ENCODE results near the gene MAP3K13.
A peak's percentile ranks its signal among the peaks of the same experiment; 100 is the strongest.

Gene MAP3K13

DNA sequence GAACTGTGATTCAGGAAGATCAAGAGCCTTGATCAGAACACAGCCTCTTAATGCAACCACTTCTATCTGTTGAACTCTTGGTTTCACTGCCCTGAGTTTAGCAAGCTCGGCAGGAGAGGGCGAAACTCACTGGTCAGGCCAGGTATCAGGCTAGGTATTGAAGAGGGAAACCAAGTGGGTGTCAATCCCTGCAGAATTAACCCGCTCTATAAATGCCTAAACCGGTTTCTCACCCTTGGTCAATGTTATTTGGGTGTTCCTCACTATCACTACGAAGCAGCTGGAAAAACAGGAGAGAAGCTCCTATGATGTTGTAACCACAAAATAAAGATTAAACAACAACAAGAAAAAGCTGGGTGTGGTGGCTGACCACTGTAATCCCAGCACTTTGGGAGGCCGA is 165.6 kb downstream of the MAP3K13 start:
- in situ Hi-C loops (cut with HindIII; ENCODE audit: low pct_ligation_motif_present, low pct_unique_long_range_greater_than_20kb, low sequenced_read_pairs) = no loop called here
- DNase-seq = no peak

- no peak for DNase-seq
- in situ Hi-C loops (cut with HindIII; ENCODE audit: low pct_ligation_motif_present, low pct_unique_long_range_greater_than_20kb, low sequenced_read_pairs) = no loop called here
Measured at GRCh38 chr3:185530856-185531255, 167.9 kb downstream of the MAP3K13 start.

DNA sequence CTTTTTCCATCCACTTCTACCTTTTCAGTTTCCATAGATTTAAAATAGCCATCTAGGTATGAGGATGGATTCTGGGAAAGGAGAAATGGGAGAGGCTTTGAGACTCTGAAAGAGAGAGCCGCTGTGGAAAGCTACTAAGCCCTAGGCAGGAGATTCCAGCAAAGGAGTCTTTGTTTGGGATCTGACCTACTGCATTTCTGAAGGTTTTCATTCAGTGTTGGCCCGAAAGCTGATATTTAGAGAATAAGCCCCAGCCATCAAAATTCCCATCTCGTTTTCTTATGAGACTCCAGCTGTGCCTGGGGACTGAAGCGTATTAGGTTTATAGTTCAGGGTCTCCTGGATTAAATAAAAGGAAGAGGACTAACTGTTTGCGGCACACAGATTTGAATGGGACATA is 170.0 kb downstream of the MAP3K13 start:
- in situ Hi-C loops (cut with HindIII; ENCODE audit: low pct_ligation_motif_present, low pct_unique_long_range_greater_than_20kb, low sequenced_read_pairs) = no loop called here

DNA sequence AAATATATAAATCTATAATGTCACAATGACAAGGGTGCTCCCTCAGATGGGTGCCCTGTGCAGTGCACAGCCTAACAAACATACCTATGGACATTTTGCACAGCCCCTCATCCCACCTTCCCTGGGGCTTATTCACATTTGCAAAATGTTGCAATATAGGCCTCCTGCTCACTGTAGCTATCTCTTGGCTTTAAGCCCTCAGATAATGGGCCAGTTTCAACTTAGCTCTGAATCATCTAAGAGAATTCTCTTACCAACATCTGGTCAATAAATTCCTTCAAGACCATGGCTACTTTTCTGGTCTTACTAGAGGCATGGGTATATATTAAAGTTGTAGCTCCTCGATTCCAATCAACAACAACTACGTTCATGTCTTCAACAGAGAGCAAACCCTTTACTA is 171.6 kb downstream of the MAP3K13 start:
- DNase-seq = no peak
- in situ Hi-C loops (cut with HindIII; ENCODE audit: low pct_ligation_motif_present, low pct_unique_long_range_greater_than_20kb, low sequenced_read_pairs) = no loop called here

More for the DNA sequence above, 170.0 kb downstream of the MAP3K13 start:
- DNase-seq = no peak

DNA sequence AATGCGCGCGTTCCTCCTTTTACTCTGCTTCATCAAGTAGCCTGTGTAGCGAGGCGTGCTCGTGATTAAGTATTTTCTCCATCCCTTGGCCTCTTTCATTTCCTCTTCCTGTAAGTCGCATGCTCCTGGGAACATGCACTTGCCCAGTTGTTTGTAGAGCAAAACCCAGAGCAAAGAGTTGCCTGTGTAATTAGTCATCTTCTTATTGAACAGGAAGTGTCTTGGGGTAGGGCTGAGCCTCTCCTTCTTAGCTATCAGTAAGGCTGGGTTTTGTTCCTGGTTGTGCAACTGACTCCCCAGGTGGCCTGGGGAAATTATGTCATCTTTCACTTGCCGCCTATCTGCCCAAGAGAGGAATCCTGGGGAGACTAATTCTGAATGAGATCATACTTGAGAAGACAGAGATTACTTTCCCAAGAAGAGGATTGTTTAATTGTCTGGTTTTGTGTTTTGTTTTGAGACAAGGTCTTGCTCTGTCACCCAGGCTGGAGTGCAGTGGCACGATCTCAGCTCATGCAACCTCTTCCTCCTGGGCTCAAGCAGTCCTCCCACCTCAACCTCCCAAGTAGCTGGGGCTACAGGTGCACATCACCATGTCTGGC is 174.5 kb downstream of the MAP3K13 start:
- peak; percentile 86 for DNase-seq
- in situ Hi-C loops (cut with HindIII; ENCODE audit: low pct_ligation_motif_present, low pct_unique_long_range_greater_than_20kb, low sequenced_read_pairs) = no loop called here

All from ACHN (cell line).